KMS-11 (cell line): ENCODE data around the gene CALML5.

Experiments used
- H2AFZ ChIP-seq: fragments of 200-600 bp; sonication (generic); 2 replicates; pipeline ENCODE4 v1.6.1; 2016; ENCODE audit warnings: antibody characterized with exemption, mixed run types, low read depth
- H3K27ac ChIP-seq: fragments of 200-600 bp; sonication (generic); 2 replicates; pipeline ENCODE4 v1.6.1; 2016; ENCODE audit warnings: mild to moderate bottlenecking, mixed run types
- H3K27me3 ChIP-seq: fragments of 200-600 bp; sonication (generic); 2 replicates; pipeline ENCODE4 v1.6.1; 2017; ENCODE audit warnings: mild to moderate bottlenecking, low read depth, mixed run types, moderate library complexity; ENCODE audit not compliant: insufficient read depth
- H3K36me3 ChIP-seq: fragments of 200-600 bp; sonication (generic); 2 replicates; pipeline ENCODE4 v1.6.1; 2017; ENCODE audit warnings: mild to moderate bottlenecking, mixed run types; ENCODE audit not compliant: insufficient read depth
- H3K4me1 ChIP-seq: fragments of 200-600 bp; sonication (generic); 2 replicates; pipeline ENCODE4 v1.6.1; 2016; ENCODE audit warnings: mild to moderate bottlenecking, low read depth, mixed run types; ENCODE audit not compliant: poor library complexity, severe bottlenecking
- H3K4me2 ChIP-seq: fragments of 200-600 bp; sonication (generic); 2 replicates; pipeline ENCODE4 v1.7.0; 2016; ENCODE audit warnings: mild to moderate bottlenecking, mixed run types
- H3K4me3 ChIP-seq: fragments of 200-600 bp; sonication (generic); IDR thresholded peaks from 2 replicates; pipeline ENCODE4 v1.6.1; 2017; ENCODE audit warnings: low read depth, low read length, mixed read lengths; ENCODE audit not compliant: insufficient read depth
- H3K79me2 ChIP-seq: fragments of 200-600 bp; sonication (generic); 2 replicates; pipeline ENCODE4 v1.6.1; 2016; ENCODE audit warnings: low read depth, mixed run types; ENCODE audit not compliant: insufficient read depth
- H3K9ac ChIP-seq: fragments of 200-600 bp; sonication (generic); 2 replicates; pipeline ENCODE4 v1.6.1; 2016; ENCODE audit warnings: mild to moderate bottlenecking, mixed run types
- H4K20me1 ChIP-seq: fragments of 200-600 bp; sonication (generic); 2 replicates; pipeline ENCODE4 v1.6.1; 2016; ENCODE audit warnings: mild to moderate bottlenecking, mixed run types; ENCODE audit not compliant: insufficient read depth
- TF ChIP-seq, protein P1 (sequence below): fragments of 200-600 bp; sonication (generic); conservative IDR thresholded peaks from 2 replicates; pipeline ENCODE4 v1.6.1; 2017; ENCODE audit warnings: low read depth, mild to moderate bottlenecking, antibody characterized with exemption, low read length, moderate library complexity, mixed read lengths

Gene CALML5

DNA sequence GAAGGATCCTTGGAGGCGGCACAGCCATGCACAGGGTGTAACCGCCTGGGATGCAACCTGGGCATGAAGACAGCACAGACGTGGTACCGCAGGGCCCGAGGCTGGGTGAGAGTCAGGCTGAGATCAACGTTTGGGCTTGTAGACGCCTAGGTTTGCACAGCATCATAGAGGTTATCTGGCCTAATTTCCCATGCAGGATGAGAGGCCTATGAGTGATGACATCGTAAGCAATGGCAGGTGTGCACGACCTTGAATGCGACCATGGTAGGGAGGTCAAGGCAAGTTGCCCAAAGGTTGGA lies 32.9 kb upstream of the CALML5 start:
- Histone ChIP-seq H2AFZ (no peak overlapping the region), H3K27ac (no peak overlapping the region), H4K20me1 (no peaks in the 10 kb centered on the region), H3K4me3 (no peak overlapping the region), H3K27me3 (no peaks in the 10 kb centered on the region), H3K79me2 (no peaks in the 10 kb centered on the region), H3K36me3 (no peaks in the 10 kb centered on the region), H3K4me1 (no peaks in the 10 kb centered on the region), H3K9ac (no peak overlapping the region), H3K4me2 (no peak overlapping the region)
- TF ChIP-seq, protein P1, sequence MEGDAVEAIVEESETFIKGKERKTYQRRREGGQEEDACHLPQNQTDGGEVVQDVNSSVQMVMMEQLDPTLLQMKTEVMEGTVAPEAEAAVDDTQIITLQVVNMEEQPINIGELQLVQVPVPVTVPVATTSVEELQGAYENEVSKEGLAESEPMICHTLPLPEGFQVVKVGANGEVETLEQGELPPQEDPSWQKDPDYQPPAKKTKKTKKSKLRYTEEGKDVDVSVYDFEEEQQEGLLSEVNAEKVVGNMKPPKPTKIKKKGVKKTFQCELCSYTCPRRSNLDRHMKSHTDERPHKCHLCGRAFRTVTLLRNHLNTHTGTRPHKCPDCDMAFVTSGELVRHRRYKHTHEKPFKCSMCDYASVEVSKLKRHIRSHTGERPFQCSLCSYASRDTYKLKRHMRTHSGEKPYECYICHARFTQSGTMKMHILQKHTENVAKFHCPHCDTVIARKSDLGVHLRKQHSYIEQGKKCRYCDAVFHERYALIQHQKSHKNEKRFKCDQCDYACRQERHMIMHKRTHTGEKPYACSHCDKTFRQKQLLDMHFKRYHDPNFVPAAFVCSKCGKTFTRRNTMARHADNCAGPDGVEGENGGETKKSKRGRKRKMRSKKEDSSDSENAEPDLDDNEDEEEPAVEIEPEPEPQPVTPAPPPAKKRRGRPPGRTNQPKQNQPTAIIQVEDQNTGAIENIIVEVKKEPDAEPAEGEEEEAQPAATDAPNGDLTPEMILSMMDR, result no peak

DNA sequence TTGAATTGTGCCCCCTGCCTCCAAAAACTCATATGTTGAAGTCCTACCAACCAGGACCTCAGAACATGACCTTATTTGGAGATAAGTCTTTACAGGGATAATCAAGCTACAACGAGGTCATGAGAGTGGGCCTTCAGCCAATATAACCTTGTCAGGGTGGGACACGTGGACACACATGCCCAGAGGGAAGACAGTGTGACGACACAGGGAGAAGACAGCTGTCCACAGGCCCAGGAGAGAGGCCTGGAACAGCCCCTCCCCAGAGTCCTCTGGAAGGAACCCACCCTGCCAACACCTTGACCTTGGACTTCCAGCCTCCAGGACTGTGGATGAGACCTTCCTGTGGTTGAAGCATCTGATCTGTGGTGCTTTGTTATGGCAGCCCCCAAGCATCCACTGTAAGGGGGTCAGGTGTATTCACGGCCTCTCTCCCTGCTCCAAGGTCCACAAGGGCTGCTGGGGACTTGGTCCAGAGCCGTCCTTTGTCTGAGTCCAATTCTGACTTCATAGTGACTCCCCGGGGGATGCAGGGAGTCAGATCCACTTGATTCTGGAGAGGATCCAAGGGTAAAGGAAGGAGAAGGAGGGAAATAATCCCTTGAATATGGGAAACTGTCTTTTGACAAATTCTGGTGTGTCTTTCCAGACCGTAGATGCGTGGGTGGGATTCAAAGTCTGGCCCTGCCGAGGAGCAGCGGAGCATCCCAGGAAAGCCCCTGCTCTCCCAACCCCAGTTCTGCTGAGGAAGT lies 32.4 kb upstream of the CALML5 start:
- no peak overlapping the region for H3K4me3 ChIP-seq
- no peak overlapping the region for H3K9ac ChIP-seq
- no peak overlapping the region for H3K27ac ChIP-seq
- no peaks in the 10 kb centered on the region for H3K79me2 ChIP-seq
- H3K4me1 ChIP-seq, result no peaks in the 10 kb centered on the region
- no peaks in the 10 kb centered on the region for H3K27me3 ChIP-seq
- no peak overlapping the region for H2AFZ ChIP-seq
- no peaks in the 10 kb centered on the region for H4K20me1 ChIP-seq
- H3K36me3 ChIP-seq, result no peaks in the 10 kb centered on the region
- TF ChIP-seq, protein P1, result no peak
- no peak overlapping the region for H3K4me2 ChIP-seq

DNA sequence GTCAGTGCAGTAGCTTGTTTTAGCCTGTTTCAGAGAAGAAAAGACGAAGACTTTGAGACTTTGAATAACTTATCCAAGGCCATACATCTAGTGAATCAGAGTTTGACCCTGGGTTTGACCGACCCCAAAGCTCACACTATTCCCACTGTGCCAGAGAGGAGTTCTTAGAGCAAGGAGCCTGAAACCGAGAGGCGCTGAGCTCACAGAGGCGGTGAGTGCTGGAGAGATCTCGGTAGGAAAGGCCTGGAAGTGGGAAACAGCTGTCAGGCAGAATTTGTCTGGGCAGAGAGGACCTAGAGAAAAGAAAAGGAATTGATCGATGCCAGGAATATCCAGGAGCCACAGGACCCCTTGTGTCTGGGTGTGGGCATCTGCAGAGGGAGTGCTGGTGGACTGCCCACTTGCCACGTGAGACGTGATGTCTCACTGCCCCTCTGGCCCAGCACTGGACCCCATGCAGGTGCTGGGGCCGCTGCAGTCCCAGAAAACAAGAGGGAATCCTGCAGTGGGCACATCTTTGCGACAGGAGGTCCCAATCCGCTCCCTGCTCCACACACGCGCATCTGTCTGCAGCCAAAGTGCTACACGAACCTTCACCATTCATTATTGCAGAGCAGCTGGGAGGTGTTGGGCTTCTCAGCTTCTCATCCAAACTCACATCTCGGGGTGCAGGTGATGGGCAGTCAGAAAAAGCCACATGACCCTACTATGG lies 31.6 kb upstream of the CALML5 start:
- H4K20me1 ChIP-seq, result no peaks in the 10 kb centered on the region
- no peaks in the 10 kb centered on the region for H3K79me2 ChIP-seq
- TF ChIP-seq, protein P1, result no peak
- no peaks in the 10 kb centered on the region for H3K4me1 ChIP-seq
- H2AFZ ChIP-seq, result no peak overlapping the region
- no peak overlapping the region for H3K27ac ChIP-seq
- H3K36me3 ChIP-seq, result no peaks in the 10 kb centered on the region
- H3K9ac ChIP-seq, result no peak overlapping the region
- no peaks in the 10 kb centered on the region for H3K27me3 ChIP-seq
- H3K4me3 ChIP-seq, result no peak overlapping the region
- no peak overlapping the region for H3K4me2 ChIP-seq

DNA sequence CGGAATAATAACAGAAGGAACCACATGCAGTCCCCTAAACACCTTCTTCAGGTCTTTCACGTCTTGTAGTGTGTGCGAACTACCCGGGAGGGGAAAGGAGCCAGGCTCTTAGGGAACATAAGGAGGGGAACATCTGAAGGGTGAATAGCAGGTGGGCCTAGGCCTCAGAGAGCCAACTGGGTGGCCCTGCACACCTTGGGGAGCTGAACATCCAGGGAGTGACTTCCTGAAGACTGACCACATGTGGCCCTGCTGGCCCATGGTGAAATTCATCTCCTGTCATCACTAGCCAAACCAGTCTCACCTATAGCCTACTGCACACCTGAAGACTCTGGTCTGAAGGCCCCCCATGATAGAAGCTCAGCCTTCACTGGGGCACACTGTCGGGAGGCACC lies 31.0 kb upstream of the CALML5 start:
- no peaks in the 10 kb centered on the region for H3K79me2 ChIP-seq
- H4K20me1 ChIP-seq, result no peaks in the 10 kb centered on the region
- TF ChIP-seq, protein P1, result no peak
- no peaks in the 10 kb centered on the region for H3K36me3 ChIP-seq
- H3K4me3 ChIP-seq, result no peak overlapping the region
- no peak overlapping the region for H3K27ac ChIP-seq
- H3K4me2 ChIP-seq, result no peak overlapping the region
- H3K27me3 ChIP-seq, result no peaks in the 10 kb centered on the region
- no peak overlapping the region for H2AFZ ChIP-seq
- H3K4me1 ChIP-seq, result no peaks in the 10 kb centered on the region
- H3K9ac ChIP-seq, result no peak overlapping the region
